Measurements from ENCODE around the gene PRRT1. TPM values are rescaled to one million over a fixed set of nuclear protein-coding genes. Genes with fewer than 3 reads are reported as not detected.
"Not testable (repeated sequence)": the region's sequence is repeated elsewhere in the genome, so short reads cannot be mapped to it uniquely, and the experiment has no call there.

The PRRT1 gene
- total and polyA plus RNA-seq, 12 donors, result 0.17 to 2.9 (median 0.69) TPM

GRCh38 chr6:32190054-32190851 lies 38.5 kb upstream of the PRRT1 start, which contains the start of gene PBX2:
TSS of gene PBX2 (minus strand) at chr6:32190202. CDS start at chr6:32189915, 287 bp downstream.
- WGBS, 2 donors, result 1 to 2% methylated on average over 21 of the region's 23 CpGs
- no peak for TF ChIP-seq CTCF (IDR thresholded peaks at IDR 0.05)
- ATAC-seq (peak; percentile 69 to 85 (median 78)), DNase-seq (peak; percentile 86 to 98)
- Histone ChIP-seq H3K4me3 (peak within 1 kb of the TSS; percentile 50 to 85 (median 80)), H3K27me3 (no peaks in the 10 kb centered on the region), H3K36me3 (peaks cover 0 to 41% (median 15%) of the 10 kb centered on the region in 9 donors), H3K9me3 (no peaks in the 10 kb centered on the region), H3K4me1 (peaks cover 13 to 86% (median 74%) of the 10 kb centered on the region in 9 donors), H3K27ac (peak within 1 kb of the TSS; percentile 71 to 99 (median 98))
- intact Hi-C loops (cut with DNase I), result loop anchor here in 2 of 10 donors (5.0 kb wide), 1 partner anchor 63 kb away; the partner anchor contains the start of gene ATF6B (in 2 of the 2)

GRCh38 chr6:32189742-32190053 lies 38.0 kb upstream of the PRRT1 start:
- Histone ChIP-seq H3K36me3 (peaks cover 0 to 40% (median 15%) of the 10 kb centered on the region in 9 donors), H3K27ac (peak overlapping the region; percentile 71 to 99 (median 98)), H3K27me3 (no peaks in the 10 kb centered on the region), H3K9me3 (no peaks in the 10 kb centered on the region), H3K4me1 (peaks cover 13 to 86% (median 74%) of the 10 kb centered on the region in 9 donors), H3K4me3 (peak overlapping the region; percentile 44 to 85 (median 80))
- intact Hi-C loops (cut with DNase I), result loop anchor here in 2 of 10 donors (5.0 kb wide), 1 partner anchor 62 kb away; the partner anchor contains the start of gene ATF6B (in 2 of the 2)
- ATAC-seq (peak in 7 of 8 donors; percentile 0 to 15 (median 2)), DNase-seq (peak in 1 of 2 donors; percentile 51)
- 14 to 18% methylated on average over 18 to 22 of the region's 23 CpGs for WGBS, 2 donors
- TF ChIP-seq CTCF (IDR thresholded peaks at IDR 0.05), result no peak

- Histone ChIP-seq H3K4me1 (peaks cover 15 to 86% (median 74%) of the 10 kb centered on the region in 9 donors), H3K9me3 (no peaks in the 10 kb centered on the region), H3K4me3 (peak overlapping the region; percentile 44 to 85 (median 80)), H3K27me3 (no peaks in the 10 kb centered on the region), H3K27ac (peak overlapping the region; percentile 71 to 99 (median 98)), H3K36me3 (peaks cover 0 to 36% (median 15%) of the 10 kb centered on the region in 9 donors)
- 2 to 4% methylated on average over 10 of the region's 10 CpGs for WGBS, 2 donors
- intact Hi-C loops (cut with DNase I), result no loop called here
- no peak for TF ChIP-seq CTCF (IDR thresholded peaks at IDR 0.05)
- DNase-seq (no peak), ATAC-seq (peak in 3 of 8 donors; percentile 0 to 8 (median 2))
Measured at GRCh38 chr6:32189069-32189741, 37.5 kb upstream of the PRRT1 start.

DNA sequence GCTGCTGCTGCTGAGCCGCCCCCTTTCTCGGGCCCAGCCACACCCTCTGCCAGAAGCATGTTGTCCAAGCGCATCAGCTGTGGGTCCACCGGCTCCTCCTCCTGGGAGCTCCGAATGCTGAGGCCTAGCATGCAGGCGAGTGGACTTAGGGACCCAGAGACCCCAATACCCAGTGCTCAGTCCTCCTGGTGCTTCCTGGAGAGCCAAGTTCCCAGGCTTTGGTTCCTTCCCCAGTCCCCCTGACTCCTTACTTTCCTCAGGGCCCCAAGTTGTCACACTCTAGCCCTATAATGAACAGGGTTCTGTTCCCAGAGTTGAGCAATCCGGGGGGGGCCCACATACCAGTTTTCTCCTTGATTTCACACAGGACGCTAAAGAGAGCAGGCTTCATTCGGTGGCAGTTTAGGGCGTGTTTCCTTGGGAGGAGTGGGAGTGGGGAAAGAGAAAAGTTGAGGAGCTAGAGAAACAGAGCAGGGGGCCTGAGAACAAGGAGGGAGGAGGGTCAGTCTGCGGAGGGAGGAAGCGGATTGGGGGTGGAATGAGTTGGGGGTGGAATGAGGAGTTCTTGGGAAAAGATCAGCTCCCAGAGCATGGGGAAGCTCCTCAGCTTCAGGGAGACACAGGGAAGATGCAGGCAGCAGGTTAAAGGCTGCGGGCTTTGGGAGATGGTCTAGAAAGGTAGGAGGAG lies 36.8 kb upstream of the PRRT1 start:
- intact Hi-C loops (cut with DNase I), result no loop called here
- Histone ChIP-seq H3K27ac (peak overlapping the region; percentile 71 to 99 (median 98)), H3K4me3 (peak overlapping the region; percentile 44 to 85 (median 80)), H3K9me3 (no peaks in the 10 kb centered on the region), H3K36me3 (peaks cover 0 to 36% (median 15%) of the 10 kb centered on the region in 9 donors), H3K4me1 (peaks cover 19 to 87% (median 76%) of the 10 kb centered on the region in 9 donors), H3K27me3 (no peaks in the 10 kb centered on the region)
- DNase-seq (no peak), ATAC-seq (no peak)
- no peak for TF ChIP-seq CTCF (IDR thresholded peaks at IDR 0.05)
- 16% methylated on average over 11 to 13 of the region's 13 CpGs for WGBS, 2 donors

GRCh38 chr6:32187725-32188380 lies 36.1 kb upstream of the PRRT1 start:
- peak overlapping the region in 7 of 10 donors; percentile 75 to 83 (median 80) for H3K4me3 ChIP-seq
- 70 to 75% methylated on average over 16 to 18 of the region's 18 CpGs for WGBS, 2 donors
- H3K27me3 ChIP-seq; H3K9me3 ChIP-seq; DNase-seq; ATAC-seq; intact Hi-C loops (cut with DNase I): not testable (repeated sequence)
- peaks cover 19 to 87% (median 74%) of the 10 kb centered on the region in 9 donors for H3K4me1 ChIP-seq
- peaks cover 0 to 43% (median 15%) of the 10 kb centered on the region in 9 donors for H3K36me3 ChIP-seq
- H3K27ac ChIP-seq, result peak overlapping the region in 9 of 10 donors; percentile 94 to 99 (median 99)
